Measurements from ENCODE around the gene LZTR1. TPM values are rescaled to one million over a fixed set of nuclear protein-coding genes. Genes with fewer than 3 reads are reported as not detected.

LZTR1 gene
- total and polyA plus RNA-seq, 2 donors (not counting 3 experiments of a cell fraction or from before 2014, with no cell fraction given) = 56.6 to 86.8 TPM

- H3K9me1 ChIP-seq (replicated peaks; ENCODE audit: control insufficient read depth, extremely low read depth, insufficient read depth, low read length) = no peaks in the 10 kb centered on the region
- no peaks in the 10 kb centered on the region for H3K36me3 ChIP-seq (ENCODE audit: control insufficient read depth in 2 of 2, extremely low read depth in 1 of 2, insufficient read depth in 2 of 2, low read length in 2 of 2)
- no peak within 1 kb of the TSS for H3K4me3 ChIP-seq (replicated peaks in 1 of 3; ENCODE audit: insufficient read depth in 1 of 3, low read depth in 1 of 3, low read length in 3 of 3)
- H3K9ac ChIP-seq (replicated peaks; ENCODE audit: extremely low read depth, insufficient read depth, low read length) = no peak within 1 kb of the TSS
- no peak within 1 kb of the TSS for H3K27ac ChIP-seq (ENCODE audit: insufficient read depth, low read depth, low read length)
- no TSS peak for BruUV-seq (replicated peaks)
- intact Hi-C loops (cut with micrococcal nuclease) = no loop called here
- no peak within 1 kb of the TSS for H2AFZ ChIP-seq (ENCODE audit: low read depth, low read length)
- no peak for TF ChIP-seq MYC (IDR thresholded peaks at IDR 0.05; ENCODE audit: low read depth, low read length)
- no peak for TF ChIP-seq FOS (IDR thresholded peaks at IDR 0.05; ENCODE audit: borderline replicate concordance, insufficient read depth, low read length)
- no peak for TF ChIP-seq GATA2 (IDR thresholded peaks at IDR 0.05; ENCODE audit: insufficient read depth, insufficient read length, low read depth, low read length)
- TF ChIP-seq POLR2A (IDR thresholded peaks at IDR 0.05; ENCODE audit: low read depth, low read length) = no peak
- TF ChIP-seq CTCF (IDR thresholded peaks at IDR 0.05; ENCODE audit: extremely low read depth in 1 of 2, insufficient read depth in 1 of 2, low read depth in 1 of 2, low read length in 2 of 2) = no peak
- no peak for TF ChIP-seq MAX (IDR thresholded peaks at IDR 0.05; ENCODE audit: insufficient read depth, insufficient read length)
- TF ChIP-seq JUN (IDR thresholded peaks at IDR 0.05; ENCODE audit: borderline replicate concordance, insufficient read depth, insufficient read length, low read depth) = no peak
- TF ChIP-seq POLR2AphosphoS5 (IDR thresholded peaks at IDR 0.05; ENCODE audit: insufficient read depth, low read depth, low read length) = no peak
- TF ChIP-seq EZH2 (IDR thresholded peaks at IDR 0.05; ENCODE audit: borderline replicate concordance, low read depth, low read length, severe bottlenecking) = no peak
- ChIA-PET CTCF (interaction anchor here (0.6 to 2.1 kb wide), 3 partner anchors 10 to 81 kb away, joined by 3 to 6 read pairs (median 4); no protein-coding TSS in a partner anchor), POLR2A (no interaction called here)
- H3K27me3 ChIP-seq (ENCODE audit: control insufficient read depth in 2 of 2, insufficient read depth in 2 of 2, low read length in 2 of 2) = peaks cover 4 to 18% of the 10 kb centered on the region in 2 experiments
- no peaks in the 10 kb centered on the region for H3K9me3 ChIP-seq (replicated peaks; ENCODE audit: control insufficient read depth, insufficient read depth, low read length)
- H3K79me2 ChIP-seq (ENCODE audit: control insufficient read depth, insufficient read depth, low read length) = no peaks in the 10 kb centered on the region
- no peak for FAIRE-seq
- H4K20me1 ChIP-seq (replicated peaks; ENCODE audit: control insufficient read depth, extremely low read depth, insufficient read depth, low read length) = no peaks in the 10 kb centered on the region
- dilution Hi-C loops (cut with MboI; ENCODE audit: extremely low pct_ligation_motif_present, low sequenced_read_pairs) = no loop called here
- H3K4me2 ChIP-seq (ENCODE audit: insufficient read depth, low read length) = no peak within 1 kb of the TSS
- DNase-seq (ENCODE audit: low read depth, low spot score) = no peak
- no peaks in the 10 kb centered on the region for H3K4me1 ChIP-seq (ENCODE audit: control insufficient read depth, extremely low read depth, insufficient read depth, low read length)
Measured at GRCh38 chr22:20966883-20967696, 15.0 kb upstream of the LZTR1 start, which contains the start of gene AIFM3. Gene AIFM3, plus strand, starts transcription at chr22:20967255. Its CDS starts 690 bp downstream, at chr22:20967945.

Measured in endothelial cell of umbilical vein (primary cell).